Measurements from ENCODE around the gene PRKAR2A. TPM values are rescaled to one million over a fixed set of nuclear protein-coding genes. Genes with fewer than 3 reads are reported as not detected.
"Not testable (repeated sequence)": the region's sequence is repeated elsewhere in the genome, so short reads cannot be mapped to it uniquely, and the experiment has no call there.

Gene PRKAR2A
- total RNA-seq, 1 experiment from 2014 or later: 7.3 TPM

DNA sequence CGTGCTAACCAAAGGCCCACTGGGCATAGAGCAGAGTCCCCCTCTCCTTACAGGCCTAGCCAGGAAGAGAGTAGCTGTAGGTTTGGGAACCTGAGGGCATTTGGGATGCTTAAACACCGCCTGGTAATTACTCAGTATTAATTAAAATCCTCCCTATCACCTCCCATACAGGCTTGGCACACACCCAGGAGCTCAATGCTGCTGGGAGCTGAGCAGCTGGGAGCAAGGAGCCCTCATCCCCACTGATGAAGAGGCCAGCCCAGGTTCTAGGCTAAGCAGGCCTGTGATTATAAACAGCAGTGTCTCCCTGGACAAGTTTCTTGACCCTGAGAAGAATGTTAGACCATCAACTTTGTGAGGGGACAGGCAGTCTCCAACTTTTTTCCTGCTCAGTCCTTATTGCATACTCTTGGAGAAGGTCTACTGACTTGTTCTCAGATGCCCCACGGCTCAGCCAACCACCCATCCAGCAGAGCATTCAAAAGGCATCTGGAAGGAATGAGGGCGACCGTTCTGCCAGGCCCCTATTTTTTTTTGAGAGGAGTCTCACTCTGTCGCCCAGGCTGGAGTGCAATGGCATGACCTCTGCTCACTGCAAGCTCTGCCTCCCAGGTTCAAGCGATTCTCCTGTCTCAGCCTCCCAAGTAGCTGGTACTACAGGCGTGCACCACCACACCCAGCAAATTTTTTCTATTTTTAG is 1.3 kb upstream of the PRKAR2A start:
- DNase-seq (ENCODE audit: low read depth): no peak
- in situ Hi-C loops (cut with HindIII; ENCODE audit: low pct_unique_long_range_greater_than_20kb, low sequenced_read_pairs): no loop called here

- peak; percentile 64 for DNase-seq (ENCODE audit: low read depth)
- in situ Hi-C loops (cut with HindIII; ENCODE audit: low pct_unique_long_range_greater_than_20kb, low sequenced_read_pairs): no loop called here
Measured at GRCh38 chr3:48847053-48847503, 596 bp downstream of the PRKAR2A start.

- peak; percentile 31 for DNase-seq (ENCODE audit: low read depth)
- in situ Hi-C loops (cut with HindIII; ENCODE audit: low pct_unique_long_range_greater_than_20kb, low sequenced_read_pairs): no loop called here
Measured at GRCh38 chr3:48845170-48845569, 2.5 kb downstream of the PRKAR2A start.

GRCh38 chr3:48837163-48837562 is 10.5 kb downstream of the PRKAR2A start:
- in situ Hi-C loops (cut with HindIII; ENCODE audit: low pct_unique_long_range_greater_than_20kb, low sequenced_read_pairs): no loop called here
- no peak for DNase-seq (ENCODE audit: low read depth)

GRCh38 chr3:48835650-48836366 is 11.9 kb downstream of the PRKAR2A start:
- in situ Hi-C loops (cut with HindIII; ENCODE audit: low pct_unique_long_range_greater_than_20kb, low sequenced_read_pairs): no loop called here
- DNase-seq (ENCODE audit: low read depth): no peak

GRCh38 chr3:48832684-48833083 is 15.0 kb downstream of the PRKAR2A start:
- in situ Hi-C loops (cut with HindIII; ENCODE audit: low pct_unique_long_range_greater_than_20kb, low sequenced_read_pairs): no loop called here
- DNase-seq (ENCODE audit: low read depth): no peak

DNA sequence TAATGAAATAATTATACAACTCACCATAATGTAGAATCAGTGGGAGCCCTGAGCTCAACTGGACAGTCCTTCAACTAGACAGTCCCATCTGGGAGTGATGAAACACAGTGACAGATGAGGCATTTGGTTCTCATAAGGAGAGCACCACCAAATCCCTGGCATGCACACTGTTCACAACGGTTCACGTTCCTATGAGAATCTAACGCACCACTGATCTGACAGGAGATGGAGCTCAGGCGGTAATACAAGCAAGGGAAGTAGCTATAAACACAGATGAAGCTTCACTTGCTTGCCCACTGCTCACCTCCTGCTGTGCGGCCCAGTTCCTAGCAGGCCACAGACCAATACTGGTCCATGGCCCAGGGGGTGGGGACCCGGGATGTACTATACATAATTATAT is 17.0 kb downstream of the PRKAR2A start:
- in situ Hi-C loops (cut with HindIII; ENCODE audit: low pct_unique_long_range_greater_than_20kb, low sequenced_read_pairs): no loop called here
- no peak for DNase-seq (ENCODE audit: low read depth)

DNA sequence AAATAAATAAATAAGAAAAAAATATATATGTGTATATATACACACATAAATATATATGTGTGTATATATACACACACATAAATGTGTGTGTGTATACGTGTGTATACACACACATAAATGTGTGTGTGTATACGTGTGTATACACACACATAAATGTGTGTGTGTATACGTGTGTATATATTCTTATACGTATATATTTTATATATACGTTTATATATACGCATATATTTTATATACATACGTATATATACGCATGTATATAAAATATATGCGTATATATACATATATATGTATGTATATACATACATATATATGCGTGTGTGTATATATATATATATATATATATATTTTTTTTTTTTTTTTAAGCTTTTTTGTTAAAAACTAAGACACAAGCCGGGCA is 18.1 kb downstream of the PRKAR2A start:
- in situ Hi-C loops (cut with HindIII; ENCODE audit: low pct_unique_long_range_greater_than_20kb, low sequenced_read_pairs): not testable (repeated sequence)

DNA sequence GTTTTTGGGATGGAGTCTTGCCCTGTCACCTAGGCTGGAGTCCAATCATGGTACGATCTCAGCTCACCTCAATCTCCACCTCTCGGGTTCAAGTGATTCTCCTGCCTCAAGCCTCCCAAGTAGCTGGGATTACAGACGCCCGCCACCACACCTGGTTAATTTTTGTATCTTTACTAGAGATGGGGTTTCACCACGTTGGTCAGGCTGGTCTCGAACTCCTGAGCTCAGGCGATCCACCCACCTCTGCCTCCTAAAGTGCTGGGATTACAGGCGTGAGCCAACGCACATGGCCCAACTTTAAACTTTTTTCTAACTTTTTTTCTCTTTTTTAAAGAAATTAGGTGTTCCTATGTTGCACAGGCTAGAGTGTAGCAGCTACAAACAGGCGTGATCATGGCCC is 19.8 kb downstream of the PRKAR2A start:
- DNase-seq (ENCODE audit: low read depth); in situ Hi-C loops (cut with HindIII; ENCODE audit: low pct_unique_long_range_greater_than_20kb, low sequenced_read_pairs): not testable (repeated sequence)

More for the DNA sequence above, 18.1 kb downstream of the PRKAR2A start:
- not testable (repeated sequence) for DNase-seq (ENCODE audit: low read depth)

GRCh38 chr3:48826451-48826850 is 21.2 kb downstream of the PRKAR2A start:
- DNase-seq (ENCODE audit: low read depth): peak; percentile 19
- in situ Hi-C loops (cut with HindIII; ENCODE audit: low pct_unique_long_range_greater_than_20kb, low sequenced_read_pairs): no loop called here

- in situ Hi-C loops (cut with HindIII; ENCODE audit: low pct_unique_long_range_greater_than_20kb, low sequenced_read_pairs): no loop called here
- DNase-seq (ENCODE audit: low read depth): no peak
Measured at GRCh38 chr3:48820612-48821324, 26.9 kb downstream of the PRKAR2A start.

DNA sequence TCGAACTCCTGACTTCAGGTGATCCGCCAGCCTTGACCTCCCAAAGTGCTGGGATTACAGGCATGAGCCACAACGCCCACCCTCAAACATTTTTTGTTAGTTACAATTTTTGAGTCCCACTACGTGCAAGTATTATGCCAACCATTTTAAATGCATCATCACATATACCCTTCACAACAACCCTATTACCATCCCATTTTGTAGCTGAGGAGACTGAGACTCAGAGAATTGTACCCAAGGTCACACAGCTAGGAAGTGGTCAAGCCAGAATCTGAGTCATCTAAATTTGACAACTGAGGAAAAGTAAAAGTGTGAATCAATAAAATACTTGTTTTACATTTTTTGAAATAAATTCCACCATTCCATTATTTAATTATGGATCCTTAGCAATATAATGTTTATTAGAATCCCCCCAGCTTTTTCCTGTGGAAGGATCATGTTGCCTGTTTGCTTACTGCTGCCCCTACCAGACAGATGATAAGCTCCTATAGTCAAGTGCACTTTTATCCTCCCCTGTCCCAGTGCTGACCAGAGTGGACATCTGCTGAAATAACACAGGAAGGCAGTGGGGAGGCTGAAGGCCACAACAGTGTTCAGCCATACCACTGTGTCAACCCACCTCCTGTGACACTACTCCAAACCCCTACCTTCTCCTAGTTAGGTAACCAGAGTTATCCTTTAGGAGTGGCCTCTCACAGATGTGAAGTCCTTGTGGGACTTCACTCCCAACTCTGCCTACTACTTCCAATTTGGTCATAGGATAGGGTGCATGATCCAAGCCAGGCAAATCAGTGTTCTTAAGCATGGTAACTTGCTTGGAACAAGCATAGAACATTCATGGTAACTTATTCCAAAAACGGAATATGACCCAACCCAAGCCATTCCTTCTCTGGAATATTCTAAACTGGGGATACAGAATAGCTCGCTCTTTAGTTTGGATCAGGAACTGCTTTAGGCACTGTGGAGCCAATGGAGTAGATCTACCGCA is 28.1 kb downstream of the PRKAR2A start:
- no peak for DNase-seq (ENCODE audit: low read depth)
- in situ Hi-C loops (cut with HindIII; ENCODE audit: low pct_unique_long_range_greater_than_20kb, low sequenced_read_pairs): no loop called here

GRCh38 chr3:48811524-48811923 is 36.1 kb downstream of the PRKAR2A start:
- in situ Hi-C loops (cut with HindIII; ENCODE audit: low pct_unique_long_range_greater_than_20kb, low sequenced_read_pairs): no loop called here
- DNase-seq (ENCODE audit: low read depth): no peak

DNA sequence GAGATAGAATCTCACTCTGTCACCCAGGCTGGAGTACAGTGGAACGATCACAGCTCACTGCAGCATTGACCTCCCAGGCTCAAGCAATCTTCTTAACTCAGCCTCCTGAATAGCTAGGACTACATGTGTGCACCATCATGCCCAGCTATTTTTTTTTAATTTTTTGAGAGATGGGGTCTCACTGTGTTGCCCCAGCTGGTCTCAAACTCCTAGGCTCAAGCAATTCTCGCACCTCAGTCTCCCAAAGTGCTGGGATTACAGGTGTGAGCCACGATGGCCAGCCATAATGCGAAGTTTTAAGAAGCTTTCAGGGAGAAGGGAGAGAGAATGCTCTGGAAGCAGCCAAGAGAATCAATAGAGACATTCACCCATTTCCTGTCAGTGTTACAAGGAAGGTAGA is 42.7 kb downstream of the PRKAR2A start:
- in situ Hi-C loops (cut with HindIII; ENCODE audit: low pct_unique_long_range_greater_than_20kb, low sequenced_read_pairs): no loop called here
- DNase-seq (ENCODE audit: low read depth): no peak

- in situ Hi-C loops (cut with HindIII; ENCODE audit: low pct_unique_long_range_greater_than_20kb, low sequenced_read_pairs); DNase-seq (ENCODE audit: low read depth): not testable (repeated sequence)
Measured at GRCh38 chr3:48800831-48801230, 46.8 kb downstream of the PRKAR2A start.

DNA sequence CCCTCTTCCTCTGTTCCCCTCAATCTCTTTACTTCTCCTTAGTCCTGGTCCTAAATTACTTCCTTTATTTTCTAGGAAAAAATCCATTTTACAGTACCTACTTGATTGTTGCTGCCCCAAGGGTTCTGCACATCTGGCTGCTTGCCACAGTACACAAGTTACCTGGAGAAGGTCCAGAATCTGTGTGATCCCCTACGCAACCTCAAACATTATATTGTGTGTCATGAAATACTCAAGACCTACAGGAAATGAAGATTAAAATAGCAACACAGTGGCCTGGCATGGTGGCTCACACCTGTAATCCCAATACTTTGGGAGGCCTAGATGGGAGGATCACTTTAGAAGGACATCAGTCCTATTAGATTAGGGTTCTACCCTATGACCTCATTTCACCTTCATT is 48.7 kb downstream of the PRKAR2A start:
- in situ Hi-C loops (cut with HindIII; ENCODE audit: low pct_unique_long_range_greater_than_20kb, low sequenced_read_pairs): no loop called here
- no peak for DNase-seq (ENCODE audit: low read depth)

- in situ Hi-C loops (cut with HindIII; ENCODE audit: low pct_unique_long_range_greater_than_20kb, low sequenced_read_pairs): no loop called here
Measured at GRCh38 chr3:48797626-48798025, 50.0 kb downstream of the PRKAR2A start.

More at GRCh38 chr3:48797626-48798025, 50.0 kb downstream of the PRKAR2A start:
- no peak for DNase-seq (ENCODE audit: low read depth)
